ENCODE results near the gene LRRC27. TPM values are rescaled to one million over a fixed set of nuclear protein-coding genes. Genes with fewer than 3 reads are reported as not detected.

Gene LRRC27
- total and polyA plus RNA-seq, 2 experiments from 2014 or later: 7.5 to 9.6 TPM

GRCh38 chr10:132328738-132329137 lies 3.3 kb upstream of the LRRC27 start:
- H3K9me3 ChIP-seq (ENCODE audit: low read depth): no peaks in the 10 kb centered on the region
- peaks cover 2% of the 10 kb centered on the region; the same call in 1 of the 2 replicates for H3K36me3 ChIP-seq (ENCODE audit: low read depth)
- no peaks in the 10 kb centered on the region for H3K27me3 ChIP-seq (replicated peaks; ENCODE audit: insufficient read depth)
- H3K4me3 ChIP-seq: peak overlapping the region; percentile 99
- DNase-seq: peak; percentile 23
- peaks cover 79% of the 10 kb centered on the region for H3K79me2 ChIP-seq (ENCODE audit: insufficient read depth)
- 59 to 63% methylated on average over 8 of the region's 8 CpGs for WGBS, 2 experiments (ENCODE audit: low coverage in 1 of 2, low lambda C conversion rate in 2 of 2, missing lambda C conversion rate in 2 of 2)
- peak overlapping the region; percentile 89 for H3K4me2 ChIP-seq (ENCODE audit: unreplicated experiment)
- peaks cover 20% of the 10 kb centered on the region for H3F3A ChIP-seq (ENCODE audit: insufficient read depth)
- no peaks in the 10 kb centered on the region for H4K20me1 ChIP-seq (ENCODE audit: insufficient read depth)
- in situ Hi-C loops (cut with MboI): no loop called here
- H3K9me2 ChIP-seq (ENCODE audit: insufficient read depth): no peaks in the 10 kb centered on the region
- TF ChIP-seq EZH2 (IDR thresholded peaks at IDR 0.05; ENCODE audit: insufficient read depth, poor library complexity, severe bottlenecking) (no peak), EZH2phosphoT487 (IDR thresholded peaks at IDR 0.05; ENCODE audit: insufficient read depth, low read depth) (no peak)
- peak overlapping the region; percentile 66; the same call in 1 of the 2 replicates for H3K27ac ChIP-seq
- peak overlapping the region; percentile 85; the same call in 1 of the 2 replicates for H3K9ac ChIP-seq
- H2AFZ ChIP-seq: no peak overlapping the region
- peaks cover 28% of the 10 kb centered on the region for H3K4me1 ChIP-seq (ENCODE audit: insufficient read depth)

DNA sequence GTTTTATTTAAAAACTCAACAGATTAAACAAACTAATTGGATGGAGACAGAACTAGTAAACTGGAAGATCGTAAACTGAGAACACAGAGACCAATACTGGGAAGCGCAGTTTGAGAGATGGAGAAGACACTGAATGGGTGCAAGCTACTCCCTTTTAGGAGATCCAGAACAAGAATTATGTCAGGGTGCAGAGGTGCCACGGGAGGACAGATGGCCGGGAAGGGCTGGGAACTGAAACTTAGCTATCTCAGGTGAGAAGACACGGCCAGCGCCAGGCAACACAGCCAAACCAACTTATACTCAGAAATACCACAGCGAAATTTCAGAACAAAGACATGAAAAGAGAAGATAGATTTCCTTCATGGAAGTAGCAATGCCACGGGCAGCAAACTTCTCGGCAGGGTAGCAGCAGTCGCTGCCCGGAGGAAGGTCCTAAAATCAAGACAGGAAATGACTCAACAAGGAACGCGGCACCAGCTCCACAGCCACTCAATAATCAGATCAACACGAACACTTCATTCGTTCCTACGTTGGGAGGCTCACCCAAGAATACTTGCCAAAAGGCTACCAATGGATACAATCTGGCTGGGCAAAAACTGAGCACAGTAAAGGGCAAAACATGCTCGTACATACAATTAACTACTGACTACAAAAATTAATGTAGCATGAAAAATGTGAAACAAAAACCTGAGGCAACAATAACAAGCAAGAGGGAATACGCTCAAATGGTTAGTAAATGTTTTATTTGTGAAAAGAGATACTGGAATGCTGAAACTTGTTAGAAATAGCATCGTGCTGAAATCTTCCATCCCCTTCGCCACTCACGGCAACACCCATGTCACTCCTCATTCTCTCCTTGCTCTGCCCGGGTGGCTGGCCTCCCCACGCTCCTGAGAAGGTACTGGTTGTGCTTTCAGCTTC lies 2.2 kb upstream of the LRRC27 start:
- DNase-seq: peak; percentile 87
- H3K4me2 ChIP-seq (ENCODE audit: unreplicated experiment): peak overlapping the region; percentile 89
- H3K4me3 ChIP-seq: peak overlapping the region; percentile 99
- H3K36me3 ChIP-seq (ENCODE audit: low read depth): peaks cover 2% of the 10 kb centered on the region; the same call in 1 of the 2 replicates
- in situ Hi-C loops (cut with MboI): loop anchor here (10.0 kb wide), 1 partner anchor 105 kb away; no protein-coding TSS in a partner anchor
- 24 to 27% methylated on average over 23 of the region's 23 CpGs for WGBS, 2 experiments (ENCODE audit: low coverage in 1 of 2, low lambda C conversion rate in 2 of 2, missing lambda C conversion rate in 2 of 2)
- H3K9me3 ChIP-seq (ENCODE audit: low read depth): no peaks in the 10 kb centered on the region
- no peaks in the 10 kb centered on the region for H4K20me1 ChIP-seq (ENCODE audit: insufficient read depth)
- H2AFZ ChIP-seq: peak overlapping the region; percentile 70
- peak overlapping the region; percentile 85 for H3K9ac ChIP-seq
- H3F3A ChIP-seq (ENCODE audit: insufficient read depth): peaks cover 20% of the 10 kb centered on the region
- no peaks in the 10 kb centered on the region for H3K27me3 ChIP-seq (replicated peaks; ENCODE audit: insufficient read depth)
- H3K27ac ChIP-seq: peak overlapping the region; percentile 66
- no peaks in the 10 kb centered on the region for H3K9me2 ChIP-seq (ENCODE audit: insufficient read depth)
- peaks cover 28% of the 10 kb centered on the region for H3K4me1 ChIP-seq (ENCODE audit: insufficient read depth)
- peaks cover 68% of the 10 kb centered on the region for H3K79me2 ChIP-seq (ENCODE audit: insufficient read depth)
- TF ChIP-seq EZH2 (IDR thresholded peaks at IDR 0.05; ENCODE audit: insufficient read depth, poor library complexity, severe bottlenecking): no peak
- no peak for TF ChIP-seq EZH2phosphoT487 (IDR thresholded peaks at IDR 0.05; ENCODE audit: insufficient read depth, low read depth)

GRCh38 chr10:132330486-132330833 lies 1.5 kb upstream of the LRRC27 start:
- peaks cover 61% of the 10 kb centered on the region for H3K79me2 ChIP-seq (ENCODE audit: insufficient read depth)
- H3K27ac ChIP-seq: peak overlapping the region; percentile 66
- in situ Hi-C loops (cut with MboI): loop anchor here (10.0 kb wide), 1 partner anchor 106 kb away; no protein-coding TSS in a partner anchor
- no peak for DNase-seq
- H3K4me3 ChIP-seq: peak overlapping the region; percentile 99
- peaks cover 28% of the 10 kb centered on the region for H3K4me1 ChIP-seq (ENCODE audit: insufficient read depth)
- no peaks in the 10 kb centered on the region for H3K9me3 ChIP-seq (ENCODE audit: low read depth)
- H3K36me3 ChIP-seq (ENCODE audit: low read depth): peaks cover 2% of the 10 kb centered on the region; the same call in 1 of the 2 replicates
- WGBS, 2 experiments (ENCODE audit: low coverage in 1 of 2, low lambda C conversion rate in 2 of 2, missing lambda C conversion rate in 2 of 2): 77 to 81% methylated on average over 8 of the region's 8 CpGs
- peak overlapping the region; percentile 85 for H3K9ac ChIP-seq
- H3K27me3 ChIP-seq (replicated peaks; ENCODE audit: insufficient read depth): no peaks in the 10 kb centered on the region
- H2AFZ ChIP-seq: peak overlapping the region; percentile 82; the same call in 1 of the 2 replicates
- no peaks in the 10 kb centered on the region for H3K9me2 ChIP-seq (ENCODE audit: insufficient read depth)
- peaks cover 20% of the 10 kb centered on the region for H3F3A ChIP-seq (ENCODE audit: insufficient read depth)
- no peaks in the 10 kb centered on the region for H4K20me1 ChIP-seq (ENCODE audit: insufficient read depth)
- peak overlapping the region; percentile 89 for H3K4me2 ChIP-seq (ENCODE audit: unreplicated experiment)
- TF ChIP-seq EZH2phosphoT487 (IDR thresholded peaks at IDR 0.05; ENCODE audit: insufficient read depth, low read depth) (no peak), EZH2 (IDR thresholded peaks at IDR 0.05; ENCODE audit: insufficient read depth, poor library complexity, severe bottlenecking) (no peak)

- Histone ChIP-seq H3F3A (ENCODE audit: insufficient read depth) (peaks cover 13% of the 10 kb centered on the region), H3K36me3 (ENCODE audit: low read depth) (no peaks in the 10 kb centered on the region; the same call in 1 of the 2 replicates), H3K27me3 (replicated peaks; ENCODE audit: insufficient read depth) (no peaks in the 10 kb centered on the region), H3K9ac (peak overlapping the region; percentile 85), H3K4me1 (ENCODE audit: insufficient read depth) (peaks cover 24% of the 10 kb centered on the region), H4K20me1 (ENCODE audit: insufficient read depth) (no peaks in the 10 kb centered on the region), H3K27ac (peak overlapping the region; percentile 66), H3K4me3 (peak overlapping the region; percentile 99), H3K9me2 (ENCODE audit: insufficient read depth) (no peaks in the 10 kb centered on the region), H3K9me3 (ENCODE audit: low read depth) (no peaks in the 10 kb centered on the region), H3K4me2 (ENCODE audit: unreplicated experiment) (peak overlapping the region; percentile 86), H3K79me2 (ENCODE audit: insufficient read depth) (peaks cover 42% of the 10 kb centered on the region), H2AFZ (peak overlapping the region; percentile 62)
- peak; percentile 51 for DNase-seq
- TF ChIP-seq EZH2phosphoT487 (IDR thresholded peaks at IDR 0.05; ENCODE audit: insufficient read depth, low read depth) (no peak), EZH2 (IDR thresholded peaks at IDR 0.05; ENCODE audit: insufficient read depth, poor library complexity, severe bottlenecking) (no peak)
- 7 to 9% methylated on average over 16 of the region's 16 CpGs for WGBS, 2 experiments (ENCODE audit: low coverage in 1 of 2, low lambda C conversion rate in 2 of 2, missing lambda C conversion rate in 2 of 2)
- in situ Hi-C loops (cut with MboI): loop anchor here (10.0 kb wide), 1 partner anchor 108 kb away; no protein-coding TSS in a partner anchor
Observed at GRCh38 chr10:132332433-132332754, 401 bp downstream of the LRRC27 start.
